ENCODE data around the gene UNC45B.

Gene UNC45B

GRCh38 chr17:35188111-35188510, 40.5 kb downstream of the UNC45B start:
- Histone ChIP-seq H2AFZ (ENCODE audit: low read length) (no peak overlapping the region), H3K27me3 (ENCODE audit: insufficient read depth, low read length) (no peaks in the 10 kb centered on the region; the same call in 1 of the 2 replicates), H3K4me3 (ENCODE audit: low read depth, low read length, poor library complexity, severe bottlenecking) (no peak overlapping the region), H3K4me1 (ENCODE audit: insufficient read depth, low read length, severe bottlenecking) (no peaks in the 10 kb centered on the region), H4K20me1 (ENCODE audit: insufficient read depth, low read length) (no peaks in the 10 kb centered on the region), H3K4me2 (ENCODE audit: low read length) (no peak overlapping the region), H3K9ac (ENCODE audit: low read length) (no peak overlapping the region), H3K79me2 (ENCODE audit: insufficient read depth, low read length) (no peaks in the 10 kb centered on the region), H3K9me2 (ENCODE audit: low read depth, low read length) (no peaks in the 10 kb centered on the region), H3F3A (ENCODE audit: insufficient read depth, low read length) (no peaks in the 10 kb centered on the region), H3K9me3 (ENCODE audit: low read length) (no peaks in the 10 kb centered on the region), H3K36me3 (ENCODE audit: insufficient read depth, low read length) (no peaks in the 10 kb centered on the region), H3K27ac (ENCODE audit: low read depth, low read length, poor library complexity, severe bottlenecking) (no peak overlapping the region)
- no peak for TF ChIP-seq CTCF (IDR thresholded peaks at IDR 0.05; ENCODE audit: low read length)
- no peak for TF ChIP-seq EZH2 (IDR thresholded peaks at IDR 0.05; ENCODE audit: borderline replicate concordance, low read length)

GRCh38 chr17:35189291-35189690, 41.7 kb downstream of the UNC45B start:
- H4K20me1 ChIP-seq (ENCODE audit: insufficient read depth, low read length): no peaks in the 10 kb centered on the region
- no peaks in the 10 kb centered on the region for H3K9me3 ChIP-seq (ENCODE audit: low read length)
- no peaks in the 10 kb centered on the region for H3K9me2 ChIP-seq (ENCODE audit: low read depth, low read length)
- no peaks in the 10 kb centered on the region for H3K27me3 ChIP-seq (ENCODE audit: insufficient read depth, low read length)
- H3K4me2 ChIP-seq (ENCODE audit: low read length): no peak overlapping the region
- H3K9ac ChIP-seq (ENCODE audit: low read length): no peak overlapping the region
- H3K79me2 ChIP-seq (ENCODE audit: insufficient read depth, low read length): no peaks in the 10 kb centered on the region
- H3F3A ChIP-seq (ENCODE audit: insufficient read depth, low read length): no peaks in the 10 kb centered on the region
- no peak overlapping the region for H3K27ac ChIP-seq (ENCODE audit: low read depth, low read length, poor library complexity, severe bottlenecking)
- no peak for TF ChIP-seq EZH2 (IDR thresholded peaks at IDR 0.05; ENCODE audit: borderline replicate concordance, low read length)
- no peak for TF ChIP-seq CTCF (IDR thresholded peaks at IDR 0.05; ENCODE audit: low read length)
- H3K4me1 ChIP-seq (ENCODE audit: insufficient read depth, low read length, severe bottlenecking): no peaks in the 10 kb centered on the region
- no peaks in the 10 kb centered on the region for H3K36me3 ChIP-seq (ENCODE audit: insufficient read depth, low read length)
- H2AFZ ChIP-seq (ENCODE audit: low read length): no peak overlapping the region
- no peak overlapping the region for H3K4me3 ChIP-seq (ENCODE audit: low read depth, low read length, poor library complexity, severe bottlenecking)

- no peak overlapping the region for H3K4me2 ChIP-seq (ENCODE audit: low read length)
- no peaks in the 10 kb centered on the region for H4K20me1 ChIP-seq (ENCODE audit: insufficient read depth, low read length)
- no peaks in the 10 kb centered on the region for H3K79me2 ChIP-seq (ENCODE audit: insufficient read depth, low read length)
- H2AFZ ChIP-seq (ENCODE audit: low read length): no peak overlapping the region
- no peaks in the 10 kb centered on the region for H3K4me1 ChIP-seq (ENCODE audit: insufficient read depth, low read length, severe bottlenecking)
- H3K4me3 ChIP-seq (ENCODE audit: low read depth, low read length, poor library complexity, severe bottlenecking): no peak overlapping the region
- H3K27ac ChIP-seq (ENCODE audit: low read depth, low read length, poor library complexity, severe bottlenecking): no peak overlapping the region
- no peaks in the 10 kb centered on the region for H3F3A ChIP-seq (ENCODE audit: insufficient read depth, low read length)
- no peak for TF ChIP-seq EZH2 (IDR thresholded peaks at IDR 0.05; ENCODE audit: borderline replicate concordance, low read length)
- TF ChIP-seq CTCF (IDR thresholded peaks at IDR 0.05; ENCODE audit: low read length): no peak
- H3K9me3 ChIP-seq (ENCODE audit: low read length): no peaks in the 10 kb centered on the region
- no peaks in the 10 kb centered on the region for H3K9me2 ChIP-seq (ENCODE audit: low read depth, low read length)
- H3K9ac ChIP-seq (ENCODE audit: low read length): no peak overlapping the region
- no peaks in the 10 kb centered on the region for H3K27me3 ChIP-seq (ENCODE audit: insufficient read depth, low read length)
- H3K36me3 ChIP-seq (ENCODE audit: insufficient read depth, low read length): no peaks in the 10 kb centered on the region
These were observed 43.5 kb downstream of the UNC45B start for GRCh38 chr17:35191001-35191695.

All from OCI-LY1 (cell line).